B cell (primary cell): ENCODE results near the gene SKP1. TPM values are rescaled to one million over a fixed set of nuclear protein-coding genes. Genes with fewer than 3 reads are reported as not detected.

Experiments
- ATAC-seq: fragments of 200-7000 bp; cut with Tn5 transposase; one replicate; pipeline ENCODE4 v1.10.0; 2021; ENCODE audit warnings: low read depth, mild to moderate bottlenecking, moderate number of reproducible peaks, moderate library complexity
- CTCF ChIA-PET: fragments of 350-600 bp; sonication (Branson Sonifier 250); formaldehyde crosslinking; loops from one replicate; lab custom pipeline; 2021; ENCODE audit warnings: antibody characterized with exemption, inconsistent platforms; lab: Charles Lee
- POLR2A ChIA-PET: fragments of 350-600 bp; sonication (Branson Sonifier 250); formaldehyde crosslinking; loops from one replicate; lab custom pipeline; 2021; ENCODE audit warnings: antibody characterized with exemption; lab: Charles Lee
- DNase-seq: peaks from one replicate; pipeline ENCODE4 v3.0.0; 2013
- H2AFZ ChIP-seq: 2 replicates; pipeline ENCODE4 v1.6.1; 2012; ENCODE audit warnings: mild to moderate bottlenecking, low read depth, low read length; ENCODE audit not compliant: insufficient read depth, poor library complexity, severe bottlenecking
- H3K27ac ChIP-seq, 2 donors: 1 replicate in 1 of 2; 2 replicates in 1 of 2; pipeline ENCODE4 v1.5.1; 2012 to 2013; ENCODE audit warnings: low read length in 2 of 2, mild to moderate bottlenecking in 2 of 2, moderate library complexity in 1 of 2
- H3K27me3 ChIP-seq, 4 experiments: fragments of 200-600 bp in 1 of 4; sonication (generic) in 1 of 4; replicated peaks in 1 of 4; 1 replicate in 2 of 4; 2 replicates in 2 of 4; pipeline versions ENCODE4 v1.6.1 to v1.7.0; 2013 to 2016; ENCODE audit warnings: low read length in 3 of 4, mild to moderate bottlenecking in 2 of 4, mixed read lengths in 1 of 4, moderate library complexity in 1 of 4; ENCODE audit not compliant: insufficient read depth in 4 of 4, control insufficient read depth in 3 of 4; ENCODE audit errors: control extremely low read depth in 1 of 4
- H3K36me3 ChIP-seq, 2 experiments: replicated peaks in 1 of 2; 1 replicate in 1 of 2; 2 replicates in 1 of 2; pipeline versions ENCODE4 v1.6.1 to v1.7.1; 2013; ENCODE audit warnings: low read length in 1 of 2; ENCODE audit not compliant: insufficient read depth in 2 of 2, control insufficient read depth in 1 of 2; ENCODE audit errors: control extremely low read depth in 1 of 2, extremely low read depth in 1 of 2
- H3K4me1 ChIP-seq, 2 donors: fragments of 200-600 bp in 1 of 2; sonication (generic) in 1 of 2; 1 replicate in 1 of 2; 2 replicates in 1 of 2; pipeline versions ENCODE4 v1.5.1 to v1.6.1; 2013 to 2017; ENCODE audit warnings: low read length in 2 of 2; ENCODE audit not compliant: control insufficient read depth in 2 of 2, insufficient read depth in 2 of 2
- H3K4me2 ChIP-seq: replicated peaks from 2 replicates; pipeline ENCODE3; 2012; ENCODE audit warnings: mild to moderate bottlenecking, low read depth, low read length; ENCODE audit not compliant: poor library complexity, severe bottlenecking
- H3K4me3 ChIP-seq, 5 experiments: fragments of 200-600 bp in 1 of 5; sonication (generic) in 1 of 5; 1 replicate in 3 of 5; 2 replicates in 2 of 5; pipeline versions ENCODE4 v1.5.1 to v1.7.0; 2011 to 2016; ENCODE audit warnings: low read length in 4 of 5, mild to moderate bottlenecking in 4 of 5, low read depth in 2 of 5, control low read depth in 1 of 5, moderate library complexity in 1 of 5; ENCODE audit not compliant: insufficient read depth in 1 of 5; ENCODE audit errors: control extremely low read depth in 1 of 5, extremely low read depth in 1 of 5
- H3K79me2 ChIP-seq: fragments of 200-600 bp; sonication (generic); one replicate; pipeline ENCODE4 v1.6.0; 2016; ENCODE audit warnings: low read length; ENCODE audit not compliant: control insufficient read depth, insufficient read depth
- H3K9ac ChIP-seq: fragments of 200-600 bp; sonication (generic); 2 replicates; pipeline ENCODE4 v1.6.1; 2017; ENCODE audit warnings: mild to moderate bottlenecking, low read length, moderate library complexity
- H3K9me3 ChIP-seq, 3 donors: one replicate each; pipeline versions ENCODE4 v1.6.1 to v1.7.1; 2013; ENCODE audit warnings: low read length in 2 of 3; ENCODE audit not compliant: control insufficient read depth in 2 of 3, insufficient read depth in 1 of 3; ENCODE audit errors: control extremely low read depth in 1 of 3
- H4K20me1 ChIP-seq: 2 replicates; pipeline ENCODE4 v1.6.0; 2012; ENCODE audit warnings: mild to moderate bottlenecking, low read length; ENCODE audit not compliant: insufficient read depth, control insufficient read depth, poor library complexity, severe bottlenecking
- H3K27ac Mint-ChIP-seq: one replicate; pipeline ENCODE4 v1.8.0; 2021; ENCODE audit warnings: mixed read lengths
- H3K27me3 Mint-ChIP-seq: one replicate; pipeline ENCODE4 v1.8.0; 2021; ENCODE audit warnings: mixed read lengths
- H3K4me1 Mint-ChIP-seq: one replicate; pipeline ENCODE4 v1.8.0; 2021; ENCODE audit warnings: mixed read lengths
- H3K4me3 Mint-ChIP-seq: one replicate; pipeline ENCODE4 v1.8.0; 2021; ENCODE audit warnings: mixed read lengths
- H3K9me3 Mint-ChIP-seq: one replicate; pipeline ENCODE4 v1.8.0; 2022; ENCODE audit warnings: mixed read lengths; ENCODE audit not compliant: insufficient read depth
- CTCF ChIP-seq: fragments of 200-600 bp; IDR thresholded peaks from one replicate; pipeline ENCODE4 v1.8.0; 2022; ENCODE audit warnings: antibody characterized with exemption, mild to moderate bottlenecking
- EZH2 ChIP-seq: IDR thresholded peaks from 2 replicates; pipeline ENCODE4 v1.6.1; 2012; ENCODE audit warnings: borderline replicate concordance, low read depth, mild to moderate bottlenecking, moderate library complexity, low read length; ENCODE audit not compliant: insufficient read depth, poor library complexity, severe bottlenecking
- WGBS: methylation state at CpG from one replicate; pipeline ENCODE4 v1.1.5; 2013; ENCODE audit warnings: missing lambda C conversion rate; ENCODE audit not compliant: insufficient coverage; 5-methylcytosine and 5-hydroxymethylcytosine counted together
- intact Hi-C: fragments of 100-400 bp; cut with micrococcal nuclease; formaldehyde crosslinking; loops from one replicate; pipeline ENCODE4 v1.10.0; 2022
- polyA plus RNA-seq: library from polyadenylated mRNA; depleted of rRNA; stranded (reverse); fragments of >200 nt; gene quantifications from 2 replicates; pipeline ENCODE4 v1.2.3, GENCODE V29; 2012
- total RNA-seq, 2 donors: library from RNA; stranded (reverse); fragments of 120-200 nt in 1 of 2; gene quantifications; 1 replicate in 1 of 2; 2 replicates in 1 of 2; pipeline versions ENCODE4 v1.2.3 to v1.2.4, GENCODE V29; 2013 to 2022

The SKP1 gene
- total and polyA plus RNA-seq, 2 donors (not counting 1 experiment from before 2014, with no cell fraction given), result 108 to 186 TPM

- Histone ChIP-seq H3K27me3 (peaks cover 0 to 38% (median 16%) of the 10 kb centered on the region in 4 experiments), H3K27ac (peak within 1 kb of the TSS in 1 of 2 donors; percentile 36), H3K4me2 (peak within 1 kb of the TSS; percentile 97), H3K4me1 (peaks cover 13 to 32% of the 10 kb centered on the region in 2 donors), H3K9me3 (peaks cover 0 to 10% (median 0%) of the 10 kb centered on the region in 3 donors), H2AFZ (peak within 1 kb of the TSS; percentile 81), H3K36me3 (no peaks in the 10 kb centered on the region), H3K4me3 (peak within 1 kb of the TSS; percentile 64 to 84 (median 82)), H4K20me1 (no peaks in the 10 kb centered on the region), H3K79me2 (no peaks in the 10 kb centered on the region), H3K9ac (peak within 1 kb of the TSS; percentile 73)
- Mint-ChIP-seq H3K4me3 (peak within 1 kb of the TSS; percentile 90), H3K27ac (peak within 1 kb of the TSS; percentile 78), H3K9me3 (no peaks in the 10 kb centered on the region), H3K4me1 (peaks cover 19% of the 10 kb centered on the region), H3K27me3 (peaks cover 14% of the 10 kb centered on the region)
- intact Hi-C loops, result loop anchor here (1.0 to 2.0 kb wide), 2 partner anchors 14 to 19 kb away; no protein-coding TSS in a partner anchor
- under 1% methylated on average over 84 of the region's 90 CpGs for WGBS
- DNase-seq (peak; percentile 86), ATAC-seq (peak; percentile 89)
- TF ChIP-seq EZH2, result no peak
- TF ChIP-seq CTCF, result no peak
- ChIA-PET CTCF (interaction anchor here (1.2 to 7.6 kb wide), 4 partner anchors 14 to 75 kb away, joined by 4 to 84 read pairs (median 16); no protein-coding TSS in a partner anchor), POLR2A (interaction anchor here (0.6 to 1.4 kb wide), 3 partner anchors 13 to 25 kb away, joined by 3 to 4 read pairs (median 4); no protein-coding TSS in a partner anchor)
These were observed 62.6 kb downstream of the SKP1 start, which contains the start of gene TCF7 for GRCh38 chr5:134113902-134114875. Gene TCF7, plus strand, starts transcription at chr5:134114681. Its CDS starts 226 bp downstream, at chr5:134114907.
